ENCODE results near the gene MGAT4A.
A peak's percentile ranks its signal among the peaks of the same experiment; 100 is the strongest.
"Not testable (repeated sequence)": the region's sequence is repeated elsewhere in the genome, so short reads cannot be mapped to it uniquely, and the experiment has no call there.

Gene MGAT4A

DNA sequence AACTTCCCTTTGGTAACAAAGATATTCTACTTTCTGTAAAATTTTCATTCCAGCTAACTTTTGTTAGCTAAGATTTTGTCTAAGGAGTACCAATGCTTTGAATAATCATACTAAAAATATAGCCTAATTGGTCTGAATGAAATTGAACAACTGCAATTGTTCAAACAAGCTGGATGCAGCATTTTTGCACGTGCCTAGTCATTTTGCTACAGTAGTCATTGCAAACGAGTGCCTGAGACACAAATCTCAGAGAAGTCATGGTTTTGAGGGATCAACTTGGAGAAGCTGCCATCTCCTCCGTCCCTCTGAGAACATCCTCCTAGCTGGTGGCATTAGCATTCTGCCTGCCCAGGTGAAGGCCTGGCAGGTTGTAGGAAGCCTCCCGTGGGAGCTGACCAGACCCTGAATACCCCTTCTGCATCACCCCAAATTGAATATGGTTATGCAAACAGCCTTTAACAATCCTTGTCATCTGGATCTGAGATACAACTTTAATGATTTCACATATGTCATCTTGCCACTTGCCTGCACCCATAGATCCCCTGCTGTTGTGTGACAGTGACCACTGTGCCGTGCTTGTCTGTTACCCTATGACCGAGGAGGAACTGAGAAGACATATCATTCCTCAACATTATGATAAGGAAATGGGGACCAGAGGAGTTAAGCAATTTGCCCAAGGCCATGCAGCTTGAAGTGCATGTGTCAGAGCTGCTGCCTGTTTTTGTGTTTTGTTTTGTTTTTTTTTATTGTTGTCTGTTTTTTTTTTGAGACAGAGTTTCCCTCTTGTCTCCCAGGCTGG, 29.1 kb upstream of the MGAT4A start:
- no peak for DNase-seq (ENCODE audit: low spot score)

GRCh38 chr2:98759338-98759737, 28.4 kb upstream of the MGAT4A start:
- peak; percentile 32 for DNase-seq (ENCODE audit: low spot score)

DNA sequence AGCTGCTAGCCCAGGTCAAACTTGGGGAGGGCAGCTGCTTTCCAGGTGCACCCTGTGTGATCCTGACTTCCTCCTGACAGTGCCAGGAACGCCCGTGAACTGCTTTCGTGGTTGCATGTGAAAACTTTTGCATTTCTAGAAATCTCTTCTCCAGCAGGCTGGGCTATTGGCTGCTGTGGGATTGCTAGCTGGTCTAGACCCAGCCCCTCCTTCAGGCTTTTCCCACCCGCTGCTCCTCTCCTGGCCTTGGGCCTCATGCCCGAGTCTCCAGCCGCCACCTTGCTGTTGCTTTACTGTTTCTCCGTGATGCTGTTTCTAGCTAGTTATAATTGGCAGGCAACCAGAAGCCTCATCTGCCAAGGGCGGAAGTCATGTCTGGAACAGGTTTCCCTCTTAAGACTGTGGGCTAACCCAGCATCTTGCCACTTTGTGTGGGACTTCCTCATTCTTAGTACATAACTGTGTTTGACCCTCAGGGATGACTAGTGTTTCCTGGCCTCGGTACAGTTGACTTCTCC, 27.0 kb upstream of the MGAT4A start:
- DNase-seq (ENCODE audit: low spot score), result peak; percentile 77

- DNase-seq (ENCODE audit: low spot score), result no peak
Measured at GRCh38 chr2:98753801-98754200, 22.9 kb upstream of the MGAT4A start.

- not testable (repeated sequence) for DNase-seq (ENCODE audit: low spot score)
Measured at GRCh38 chr2:98752711-98753110, 21.8 kb upstream of the MGAT4A start.

DNA sequence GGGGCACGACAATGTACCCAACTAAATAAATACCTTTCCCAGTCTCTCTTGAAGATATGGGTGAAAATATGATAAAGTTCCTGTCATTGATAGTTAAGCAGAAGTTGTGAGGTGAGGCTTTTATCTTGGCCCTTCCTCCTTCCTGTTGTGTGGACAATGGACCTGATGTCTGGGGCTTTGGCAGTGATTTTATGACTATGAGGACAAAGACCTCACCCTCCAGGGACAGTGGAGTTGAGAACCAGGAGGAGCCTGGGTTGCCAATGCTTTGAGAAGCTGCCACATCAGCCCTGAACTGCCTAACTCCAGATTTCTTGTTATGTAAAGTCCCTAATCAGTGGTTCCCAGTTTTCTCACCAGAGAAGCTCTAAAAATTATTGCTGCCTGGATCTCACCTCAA, 20.8 kb upstream of the MGAT4A start:
- DNase-seq (ENCODE audit: low spot score), result no peak

- no peak for DNase-seq (ENCODE audit: low spot score)
Measured at GRCh38 chr2:98750593-98751282, 19.8 kb upstream of the MGAT4A start.

DNA sequence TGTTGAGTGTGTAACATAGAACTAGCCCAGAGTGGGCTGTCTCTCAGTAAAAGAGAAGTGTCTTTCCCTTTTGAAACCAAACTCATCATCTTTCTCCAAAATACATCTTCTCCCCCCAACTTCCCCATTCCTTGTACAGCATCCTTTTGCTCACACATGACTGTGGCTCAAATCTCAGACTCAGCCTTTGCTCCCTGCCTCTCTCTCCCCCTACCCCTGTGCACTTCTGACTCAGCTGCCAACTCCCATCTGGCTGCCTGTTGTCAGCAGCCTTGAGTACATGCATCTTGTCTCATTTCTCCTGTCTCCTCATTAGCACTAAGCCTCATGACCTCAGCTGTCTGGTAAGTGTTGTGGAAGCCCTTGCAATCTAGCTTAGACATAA, 18.1 kb upstream of the MGAT4A start:
- no peak for DNase-seq (ENCODE audit: low spot score)

DNA sequence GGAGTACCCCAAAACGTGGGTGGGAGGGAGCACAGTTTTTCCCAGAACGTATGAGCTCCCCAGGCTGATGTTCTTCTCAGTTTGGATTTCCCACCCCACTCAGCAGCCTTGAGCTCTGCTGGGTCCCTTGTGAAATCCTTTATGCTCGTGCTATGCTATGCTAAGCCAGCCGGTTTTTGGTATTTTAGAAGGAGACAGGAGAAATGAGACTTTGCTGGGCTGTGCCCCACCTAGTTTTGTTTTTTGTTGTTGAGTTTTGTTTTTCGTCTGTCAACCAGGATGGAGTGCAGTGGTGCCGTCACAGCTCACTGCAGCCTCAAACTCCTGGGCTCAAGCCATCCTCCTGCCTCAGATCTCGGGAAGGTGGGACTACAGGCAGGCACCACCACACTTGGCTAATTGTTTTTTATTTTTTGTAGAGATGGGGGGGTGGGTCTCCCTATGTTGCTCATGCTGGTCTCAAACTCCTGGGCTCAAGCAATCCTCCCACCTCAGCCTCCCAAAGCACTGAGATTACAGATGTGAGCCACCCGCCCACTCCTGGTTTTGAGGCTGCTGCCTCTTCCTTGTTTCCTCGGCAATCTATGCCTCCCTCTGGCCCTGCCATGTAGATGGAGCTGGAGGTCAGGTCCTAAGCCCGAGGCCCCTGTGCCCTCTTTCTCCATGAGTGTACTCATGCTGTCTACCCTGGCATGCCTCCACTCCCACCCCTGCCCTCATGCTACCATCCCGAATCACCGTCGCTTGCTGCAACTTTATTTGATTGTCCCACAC, 17.5 kb upstream of the MGAT4A start:
- no peak for DNase-seq (ENCODE audit: low spot score)

- DNase-seq (ENCODE audit: low spot score), result no peak
Measured at GRCh38 chr2:98747888-98748287, 17.0 kb upstream of the MGAT4A start.

GRCh38 chr2:98746426-98746825, 15.5 kb upstream of the MGAT4A start:
- DNase-seq (ENCODE audit: low spot score), result no peak

- no peak for DNase-seq (ENCODE audit: low spot score)
Measured at GRCh38 chr2:98744595-98744994, 13.7 kb upstream of the MGAT4A start.

GRCh38 chr2:98743835-98744234, 12.9 kb upstream of the MGAT4A start:
- DNase-seq (ENCODE audit: low spot score), result no peak

DNA sequence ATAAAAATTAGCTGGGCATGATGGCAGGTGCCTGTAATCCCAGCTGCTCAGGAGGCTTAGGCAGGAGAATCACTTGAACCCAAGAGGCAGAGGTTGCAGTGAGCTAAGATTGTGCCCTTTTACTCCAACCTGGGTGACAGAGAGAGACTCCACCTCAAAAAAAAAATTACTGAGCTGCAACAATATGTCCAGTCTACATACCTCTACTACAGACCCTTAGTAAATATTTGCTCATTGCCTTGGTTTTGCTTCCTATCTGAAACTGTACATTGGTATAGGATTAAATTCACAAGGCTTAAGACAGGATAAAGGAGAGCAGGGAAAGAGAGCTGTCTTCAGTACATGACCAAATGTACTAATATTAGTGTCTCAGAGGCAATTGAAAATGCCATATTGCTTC, 8.1 kb upstream of the MGAT4A start:
- DNase-seq (ENCODE audit: low spot score), result no peak

- no peak for DNase-seq (ENCODE audit: low spot score)
Measured at GRCh38 chr2:98738304-98738703, 7.4 kb upstream of the MGAT4A start.

DNA sequence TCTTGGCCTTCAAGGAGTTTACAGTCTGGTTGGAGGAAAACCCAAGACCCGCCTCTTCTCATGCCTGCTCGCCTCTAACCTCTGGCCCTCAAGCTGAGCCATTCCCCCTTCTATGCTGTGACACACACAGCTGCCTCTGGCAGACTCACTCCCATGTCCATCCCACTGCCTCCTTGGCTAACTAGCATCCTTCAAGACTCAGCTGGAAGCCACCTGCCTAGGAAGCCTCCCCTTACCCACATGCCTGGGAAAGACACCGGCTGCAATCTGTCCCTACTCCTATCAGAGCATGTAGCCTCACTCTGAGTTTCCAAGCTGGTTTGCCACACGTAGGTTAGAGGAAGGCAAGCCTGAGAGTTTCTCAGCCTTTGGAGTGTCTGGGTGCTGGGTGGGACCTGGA, 6.9 kb upstream of the MGAT4A start:
- no peak for DNase-seq (ENCODE audit: low spot score)

- DNase-seq (ENCODE audit: low spot score), result peak; percentile 70
Measured at GRCh38 chr2:98736464-98736889, 5.5 kb upstream of the MGAT4A start.

GRCh38 chr2:98734823-98735260, 3.9 kb upstream of the MGAT4A start:
- DNase-seq (ENCODE audit: low spot score), result peak; percentile 44

- DNase-seq (ENCODE audit: low spot score), result peak; percentile 34
Measured at GRCh38 chr2:98734162-98734561, 3.2 kb upstream of the MGAT4A start.

GRCh38 chr2:98732430-98733051, 1.6 kb upstream of the MGAT4A start:
- DNase-seq (ENCODE audit: low spot score), result no peak

GRCh38 chr2:98731894-98732349, 990 bp upstream of the MGAT4A start:
- DNase-seq (ENCODE audit: low spot score), result no peak

GRCh38 chr2:98730707-98731040, 258 bp downstream of the MGAT4A start:
- no peak for DNase-seq (ENCODE audit: low spot score)

Data from CD4-positive, alpha-beta T cell treated with Interleukin-2 at 100 ng/mL for 4 hours (primary cell).